SU-DHL-6 (cell line): ENCODE data around the gene TDP2.

Source experiments
- EZH2phosphoT487 ChIP-seq: fragments of 200-600 bp; sonication (generic), shearing (Covaris generic); conservative IDR thresholded peaks from 2 replicates; pipeline ENCODE4 v1.6.1; 2018; ENCODE audit warnings: mild to moderate bottlenecking, antibody characterized with exemption, low read length, moderate library complexity, mixed read lengths
- TF ChIP-seq, protein P1 (sequence below): fragments of 200-600 bp; sonication (generic); IDR thresholded peaks from one replicate; pipeline ENCODE4 v1.5.1; 2017; ENCODE audit warnings: antibody characterized with exemption, mild to moderate bottlenecking, low read length, moderate library complexity; ENCODE audit not compliant: insufficient read depth, poor library complexity, severe bottlenecking

DNA sequence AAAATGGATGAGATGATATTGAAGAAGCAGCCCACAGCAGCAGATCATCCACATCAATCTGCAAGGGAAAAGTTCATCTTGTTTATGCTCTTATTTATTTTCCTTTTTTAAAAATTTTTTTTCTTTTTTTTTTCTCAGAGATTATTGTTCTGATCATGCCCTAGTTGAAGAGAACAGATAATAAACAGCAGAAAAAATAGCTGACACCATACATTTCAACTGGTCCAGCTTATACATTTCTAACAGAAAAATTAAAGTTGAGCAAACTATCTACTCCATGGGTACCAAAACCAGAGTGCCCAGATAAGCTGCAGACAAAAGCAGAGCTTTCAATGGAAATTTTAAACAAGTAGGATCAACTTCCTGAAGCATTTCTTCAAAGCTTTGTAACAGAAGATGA lies 30.0 kb downstream of the TDP2 start:
- TF ChIP-seq, protein P1, sequence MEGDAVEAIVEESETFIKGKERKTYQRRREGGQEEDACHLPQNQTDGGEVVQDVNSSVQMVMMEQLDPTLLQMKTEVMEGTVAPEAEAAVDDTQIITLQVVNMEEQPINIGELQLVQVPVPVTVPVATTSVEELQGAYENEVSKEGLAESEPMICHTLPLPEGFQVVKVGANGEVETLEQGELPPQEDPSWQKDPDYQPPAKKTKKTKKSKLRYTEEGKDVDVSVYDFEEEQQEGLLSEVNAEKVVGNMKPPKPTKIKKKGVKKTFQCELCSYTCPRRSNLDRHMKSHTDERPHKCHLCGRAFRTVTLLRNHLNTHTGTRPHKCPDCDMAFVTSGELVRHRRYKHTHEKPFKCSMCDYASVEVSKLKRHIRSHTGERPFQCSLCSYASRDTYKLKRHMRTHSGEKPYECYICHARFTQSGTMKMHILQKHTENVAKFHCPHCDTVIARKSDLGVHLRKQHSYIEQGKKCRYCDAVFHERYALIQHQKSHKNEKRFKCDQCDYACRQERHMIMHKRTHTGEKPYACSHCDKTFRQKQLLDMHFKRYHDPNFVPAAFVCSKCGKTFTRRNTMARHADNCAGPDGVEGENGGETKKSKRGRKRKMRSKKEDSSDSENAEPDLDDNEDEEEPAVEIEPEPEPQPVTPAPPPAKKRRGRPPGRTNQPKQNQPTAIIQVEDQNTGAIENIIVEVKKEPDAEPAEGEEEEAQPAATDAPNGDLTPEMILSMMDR, result no peak
- TF ChIP-seq EZH2phosphoT487, result no peak
